WTC11 (cell line): ENCODE results near the gene BEND6. TPM values are rescaled to one million over a fixed set of nuclear protein-coding genes. Genes with fewer than 3 reads are reported as not detected.
A peak's percentile ranks its signal among the peaks of the same experiment; 100 is the strongest.

Experiments
- ATAC-seq: fragments of 200-7000 bp; cut with Tn5 transposase; 2 replicates; pipeline ENCODE4 v1.10.0; 2021; ENCODE audit warnings: mild to moderate bottlenecking, moderate library complexity
- CTCF ChIA-PET: fragments of 300-600 bp; sonication (Branson Sonifier 250); formaldehyde crosslinking; loops from one replicate; lab custom pipeline; 2021; ENCODE audit warnings: antibody characterized with exemption; lab: Charles Lee
- POLR2A ChIA-PET: fragments of 350-600 bp; sonication (Branson Sonifier 250); formaldehyde crosslinking; loops from one replicate; lab custom pipeline; 2021; ENCODE audit warnings: antibody characterized with exemption; lab: Charles Lee
- DNase-seq: peaks from one replicate; pipeline ENCODE4 v3.0.0; 2021; ENCODE audit warnings: low spot score
- H3K27ac Mint-ChIP-seq: 2 replicates; pipeline ENCODE4 v1.8.0; 2021; ENCODE audit warnings: mixed read lengths
- H3K27me3 Mint-ChIP-seq: 2 replicates; pipeline ENCODE4 v1.8.0; 2021; ENCODE audit warnings: low read depth, mild to moderate bottlenecking, moderate library complexity, mixed read lengths
- H3K36me3 Mint-ChIP-seq: 2 replicates; pipeline ENCODE4 v1.8.0; 2021; ENCODE audit warnings: mixed read lengths
- H3K4me1 Mint-ChIP-seq: 2 replicates; pipeline ENCODE4 v1.8.0; 2022; ENCODE audit warnings: mixed read lengths
- H3K4me3 Mint-ChIP-seq: 2 replicates; pipeline ENCODE4 v1.8.0; 2021; ENCODE audit warnings: mild to moderate bottlenecking, moderate library complexity, mixed read lengths
- H3K9me3 Mint-ChIP-seq: 2 replicates; pipeline ENCODE4 v1.8.0; 2021; ENCODE audit warnings: mixed read lengths
- ELF4 ChIP-seq: sonication (generic); formaldehyde crosslinking; IDR thresholded peaks from 2 replicates; pipeline ENCODE4 v1.8.1; 2022; ENCODE audit warnings: low read depth, mild to moderate bottlenecking, moderate library complexity, missing genetic modification reagents
- ESRRA ChIP-seq: sonication (generic); formaldehyde crosslinking; IDR thresholded peaks from 2 replicates; pipeline ENCODE4 v1.8.1; 2022; ENCODE audit warnings: mild to moderate bottlenecking, missing genetic modification reagents, borderline replicate concordance
- GRHL2 ChIP-seq: fragments of 250-450 bp; sonication (Bioruptor Pico); IDR thresholded peaks from 2 replicates; pipeline ENCODE4 v1.8.0; 2022; ENCODE audit warnings: mild to moderate bottlenecking, moderate library complexity; ENCODE audit not compliant: insufficient replicate concordance, severe bottlenecking
- GTF2I ChIP-seq: fragments of 250-450 bp; sonication (Bioruptor Pico); conservative IDR thresholded peaks from 2 replicates; pipeline ENCODE4 v1.4.0; 2021; ENCODE audit warnings: mild to moderate bottlenecking
- HMGA2 ChIP-seq: fragments of 250-450 bp; sonication (Bioruptor Pico); IDR thresholded peaks from 2 replicates; pipeline ENCODE4 v1.4.0; 2021; ENCODE audit warnings: mild to moderate bottlenecking, moderate library complexity
- JUN ChIP-seq: sonication (generic); formaldehyde crosslinking; IDR thresholded peaks from 2 replicates; pipeline ENCODE4 v1.8.0; 2023; ENCODE audit warnings: mild to moderate bottlenecking, missing genetic modification reagents
- KAT7 ChIP-seq: sonication (generic); formaldehyde crosslinking; IDR thresholded peaks from 2 replicates; pipeline ENCODE4 v1.8.1; 2023; ENCODE audit warnings: missing genetic modification reagents, mild to moderate bottlenecking, borderline replicate concordance
- MXD4 ChIP-seq: fragments of 250-450 bp; sonication (Bioruptor Pico); IDR thresholded peaks from 2 replicates; pipeline ENCODE4 v1.8.0; 2021; ENCODE audit warnings: mild to moderate bottlenecking, moderate library complexity, borderline replicate concordance
- NFATC4 ChIP-seq: fragments of 250-450 bp; sonication (Bioruptor Pico); IDR thresholded peaks from 2 replicates; pipeline ENCODE4 v1.9.0; 2021; ENCODE audit warnings: mild to moderate bottlenecking
- NR1H2 ChIP-seq: sonication (generic); formaldehyde crosslinking; IDR thresholded peaks from 2 replicates; pipeline ENCODE4 v1.9.0; 2021; ENCODE audit warnings: mild to moderate bottlenecking, moderate library complexity, missing genetic modification reagents
- PRRX2 ChIP-seq: fragments of 250-450 bp; sonication (Bioruptor Pico); IDR thresholded peaks from 2 replicates; pipeline ENCODE4 v1.8.0; 2021; ENCODE audit warnings: mild to moderate bottlenecking
- RELA ChIP-seq: sonication (generic); formaldehyde crosslinking; IDR thresholded peaks from 2 replicates; pipeline ENCODE4 v1.8.1; 2022; ENCODE audit warnings: missing genetic modification reagents, mild to moderate bottlenecking, borderline replicate concordance
- SOX15 ChIP-seq: fragments of 250-450 bp; sonication (Bioruptor Pico); IDR thresholded peaks from 2 replicates; pipeline ENCODE4 v1.9.0; 2021; ENCODE audit warnings: mild to moderate bottlenecking
- TEAD4 ChIP-seq: sonication (generic); formaldehyde crosslinking; IDR thresholded peaks from 2 replicates; pipeline ENCODE4 v1.8.0; 2022; ENCODE audit warnings: mild to moderate bottlenecking, missing genetic modification reagents
- ZNF416 ChIP-seq: fragments of 250-450 bp; sonication (Bioruptor Pico); IDR thresholded peaks from 2 replicates; pipeline ENCODE4 v1.9.0; 2021; ENCODE audit warnings: mild to moderate bottlenecking, inconsistent platforms
- total RNA-seq: library from RNA; stranded (reverse); gene quantifications from 3 replicates; pipeline ENCODE4 v1.2.3, GENCODE V29; 2021
- TF ChIP-seq, protein P1 (sequence below): fragments of 250-450 bp; sonication (Bioruptor Pico); conservative IDR thresholded peaks from 2 replicates; pipeline ENCODE4 v1.9.0; 2021; ENCODE audit warnings: mild to moderate bottlenecking
- TF ChIP-seq, protein P2 (sequence below): sonication (generic); formaldehyde crosslinking; IDR thresholded peaks from 2 replicates; pipeline ENCODE4 v1.8.1; 2023; ENCODE audit warnings: mild to moderate bottlenecking, missing genetic modification reagents, moderate library complexity
- TF ChIP-seq, protein P3 (sequence below): fragments of 250-450 bp; sonication (Bioruptor Pico); IDR thresholded peaks from 2 replicates; pipeline ENCODE4 v1.9.0; 2021; ENCODE audit warnings: mild to moderate bottlenecking
- TF ChIP-seq, protein P4 (sequence below): sonication (generic); formaldehyde crosslinking; IDR thresholded peaks from 2 replicates; pipeline ENCODE4 v1.8.1; 2022; ENCODE audit warnings: mild to moderate bottlenecking, missing genetic modification reagents, moderate library complexity, borderline replicate concordance
- TF ChIP-seq, protein P5 (sequence below): sonication (generic); formaldehyde crosslinking; IDR thresholded peaks from 2 replicates; pipeline ENCODE4 v1.8.1; 2023; ENCODE audit warnings: mild to moderate bottlenecking, moderate library complexity, missing genetic modification reagents
- TF ChIP-seq, protein P6 (sequence below): fragments of 250-450 bp; sonication (Bioruptor Pico); IDR thresholded peaks from 2 replicates; pipeline ENCODE4 v1.9.0; 2021; ENCODE audit warnings: moderate library complexity, mild to moderate bottlenecking, inconsistent platforms, borderline replicate concordance

The BEND6 gene
- total RNA-seq, 1 experiment from 2014 or later = 1.5 TPM

DNA sequence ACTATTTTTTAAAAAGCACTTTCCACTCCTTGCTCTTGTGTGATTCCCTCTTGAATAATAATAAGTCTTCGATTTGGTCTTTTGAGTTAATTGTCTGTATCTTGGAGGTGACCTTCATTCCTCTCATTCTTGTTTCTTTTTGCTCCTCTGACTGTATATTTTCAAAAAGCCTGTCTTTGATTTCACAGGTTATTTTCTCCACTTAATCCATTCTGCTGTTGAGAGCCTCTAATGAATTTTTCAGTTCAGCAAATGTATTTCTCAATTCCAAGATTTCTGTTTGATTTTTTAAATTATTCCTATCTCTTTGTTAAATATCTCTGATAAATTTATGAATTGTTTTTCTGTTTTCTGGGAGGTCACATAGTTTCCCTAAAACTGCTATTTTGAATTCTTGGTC, 69.9 kb downstream of the BEND6 start:
- peaks cover 56% of the 10 kb centered on the region for H3K4me1 Mint-ChIP-seq
- CTCF ChIA-PET = interaction anchor here (1.3 to 2.4 kb wide), 3 partner anchors 70 to 181 kb away, joined by 3 to 15 read pairs (median 10); partner anchors contain the start of gene BEND6
- no peak for ATAC-seq
- peaks cover 15% of the 10 kb centered on the region for H3K36me3 Mint-ChIP-seq
- POLR2A ChIA-PET = interaction anchor here (0.6 kb wide), 1 partner anchor 148 kb away, joined by 3 read pairs; no protein-coding TSS in a partner anchor
- H3K27me3 Mint-ChIP-seq = peaks cover 22% of the 10 kb centered on the region
- H3K9me3 Mint-ChIP-seq = peaks cover 21% of the 10 kb centered on the region
- TF ChIP-seq MXD4 (CRISPR knock-in tag) (no peak), TEAD4 (no peak), HMGA2 (CRISPR knock-in tag) (no peak), GRHL2 (CRISPR knock-in tag) (no peak), RELA (CRISPR knock-in tag) (no peak), NFATC4 (CRISPR knock-in tag) (no peak), JUN (CRISPR knock-in tag) (no peak), GTF2I (CRISPR knock-in tag) (no peak), ELF4 (CRISPR knock-in tag) (no peak)
- TF ChIP-seq, protein P1, sequence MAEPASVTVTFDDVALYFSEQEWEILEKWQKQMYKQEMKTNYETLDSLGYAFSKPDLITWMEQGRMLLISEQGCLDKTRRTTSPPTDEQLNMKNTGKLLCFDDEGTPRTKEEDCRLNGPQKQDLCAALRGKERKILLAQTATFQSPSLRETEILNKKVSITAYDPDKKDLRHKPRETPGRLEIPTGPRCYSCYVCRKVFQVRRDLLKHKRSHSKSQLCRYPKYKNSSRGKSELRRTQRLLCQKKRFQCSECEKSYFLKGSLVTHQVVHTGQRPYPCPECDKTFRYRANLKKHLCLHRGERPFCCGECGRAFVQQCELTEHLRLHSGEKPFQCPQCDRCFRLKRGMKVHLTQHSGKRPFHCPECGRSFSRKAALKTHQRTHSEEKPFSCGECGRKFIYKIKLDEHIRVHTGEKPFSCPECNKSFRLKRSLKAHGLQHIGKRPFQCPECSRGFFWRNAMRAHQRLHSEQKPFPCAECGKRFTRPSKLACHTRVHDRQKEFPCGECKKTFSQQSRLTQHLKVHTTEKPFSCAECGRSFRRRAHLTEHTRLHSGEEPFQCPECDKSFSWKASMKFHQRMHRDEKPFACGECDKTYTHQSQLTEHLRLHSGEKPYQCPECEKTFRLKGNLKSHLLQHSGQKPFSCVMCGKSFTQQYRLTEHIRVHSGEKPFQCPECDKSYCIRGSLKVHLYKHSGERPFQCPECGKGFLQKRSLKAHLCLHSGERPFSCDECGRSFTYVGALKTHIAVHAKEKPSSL (CRISPR knock-in tag) = no peak
- TF ChIP-seq, protein P2, sequence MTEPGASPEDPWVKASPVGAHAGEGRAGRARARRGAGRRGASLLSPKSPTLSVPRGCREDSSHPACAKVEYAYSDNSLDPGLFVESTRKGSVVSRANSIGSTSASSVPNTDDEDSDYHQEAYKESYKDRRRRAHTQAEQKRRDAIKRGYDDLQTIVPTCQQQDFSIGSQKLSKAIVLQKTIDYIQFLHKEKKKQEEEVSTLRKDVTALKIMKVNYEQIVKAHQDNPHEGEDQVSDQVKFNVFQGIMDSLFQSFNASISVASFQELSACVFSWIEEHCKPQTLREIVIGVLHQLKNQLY (CRISPR knock-in tag) = no peak
- TF ChIP-seq, all 79 proteins: peak for 0
- DNase-seq = no peak
- no peak overlapping the region for H3K4me3 Mint-ChIP-seq
- H3K27ac Mint-ChIP-seq = peak overlapping the region; percentile 77

DNA sequence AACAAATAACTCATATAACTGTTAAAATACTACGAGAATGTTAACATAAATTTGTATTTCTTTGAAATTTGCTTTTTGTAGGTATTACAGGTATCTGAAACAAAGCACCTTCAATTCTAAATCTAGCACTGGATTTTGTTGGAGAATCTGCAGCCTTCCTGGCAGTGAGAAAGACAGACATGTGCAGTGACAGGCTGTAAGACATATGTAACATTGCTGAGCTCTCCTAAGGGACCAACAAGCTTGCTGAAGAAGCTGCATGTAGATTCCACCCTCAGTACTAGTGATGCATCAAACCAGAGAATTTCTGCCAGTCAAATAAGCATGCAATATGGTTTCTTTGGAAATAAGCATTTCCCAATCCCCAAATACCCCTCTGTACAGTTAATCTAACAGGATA, 71.1 kb downstream of the BEND6 start:
- ChIA-PET CTCF (no interaction called here), POLR2A (no interaction called here)
- ATAC-seq (no peak), DNase-seq (no peak)
- peaks cover 56% of the 10 kb centered on the region for H3K4me1 Mint-ChIP-seq
- H3K27me3 Mint-ChIP-seq = peaks cover 25% of the 10 kb centered on the region
- peaks cover 21% of the 10 kb centered on the region for H3K9me3 Mint-ChIP-seq
- TF ChIP-seq, protein P3, sequence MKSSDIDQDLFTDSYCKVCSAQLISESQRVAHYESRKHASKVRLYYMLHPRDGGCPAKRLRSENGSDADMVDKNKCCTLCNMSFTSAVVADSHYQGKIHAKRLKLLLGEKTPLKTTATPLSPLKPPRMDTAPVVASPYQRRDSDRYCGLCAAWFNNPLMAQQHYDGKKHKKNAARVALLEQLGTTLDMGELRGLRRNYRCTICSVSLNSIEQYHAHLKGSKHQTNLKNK (CRISPR knock-in tag) = no peak
- TF ChIP-seq GTF2I (CRISPR knock-in tag) (no peak), ESRRA (no peak), PRRX2 (CRISPR knock-in tag) (no peak), KAT7 (CRISPR knock-in tag) (no peak), NR1H2 (CRISPR knock-in tag) (no peak)
- no peak overlapping the region for H3K4me3 Mint-ChIP-seq
- no peak overlapping the region for H3K27ac Mint-ChIP-seq
- peaks cover 15% of the 10 kb centered on the region for H3K36me3 Mint-ChIP-seq

DNA sequence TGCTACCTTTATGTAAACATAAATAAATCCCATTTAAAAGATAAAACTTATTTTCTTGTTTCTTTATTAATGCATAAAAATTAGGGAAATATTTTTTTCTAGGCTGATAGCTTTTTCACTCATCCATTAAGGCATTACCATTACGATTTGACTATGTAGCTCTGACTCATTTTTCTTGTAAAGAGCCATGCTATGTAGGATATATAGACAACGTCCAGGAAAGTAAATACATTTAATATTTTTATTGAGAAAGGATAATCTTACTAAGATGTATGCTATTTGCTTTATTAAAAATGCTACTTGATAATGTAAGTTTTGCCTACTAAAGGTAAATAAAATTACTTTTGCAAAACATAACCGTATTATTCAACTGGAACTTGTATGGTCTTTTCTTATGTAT, 72.4 kb downstream of the BEND6 start:
- DNase-seq = no peak
- H3K36me3 Mint-ChIP-seq = peaks cover 15% of the 10 kb centered on the region
- CTCF ChIA-PET = no interaction called here
- no peak for TF ChIP-seq ZNF416 (CRISPR knock-in tag)
- H3K27ac Mint-ChIP-seq = no peak overlapping the region
- H3K27me3 Mint-ChIP-seq = peaks cover 25% of the 10 kb centered on the region
- POLR2A ChIA-PET = no interaction called here
- peaks cover 21% of the 10 kb centered on the region for H3K9me3 Mint-ChIP-seq
- no peak overlapping the region for H3K4me3 Mint-ChIP-seq
- H3K4me1 Mint-ChIP-seq = peaks cover 62% of the 10 kb centered on the region
- no peak for ATAC-seq

DNA sequence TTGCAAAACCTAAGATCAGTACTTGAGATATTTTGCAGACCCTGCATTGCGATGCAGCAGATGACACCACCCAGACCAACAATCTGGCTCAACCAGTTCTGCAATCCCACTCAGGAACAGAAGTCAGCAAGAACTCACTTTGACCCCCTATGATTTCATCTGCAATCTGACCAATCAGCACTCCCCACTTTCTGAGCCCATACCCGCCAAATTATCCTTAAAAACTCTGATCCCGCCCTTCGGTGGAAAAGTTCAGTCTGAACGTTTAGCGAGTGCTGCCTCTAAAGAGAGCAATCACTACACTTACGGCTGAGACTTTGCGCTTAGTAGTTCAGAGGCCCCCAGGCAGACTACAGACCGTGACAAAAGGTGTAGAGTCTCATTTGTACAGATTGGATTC, 74.3 kb downstream of the BEND6 start:
- peaks cover 20% of the 10 kb centered on the region for H3K27me3 Mint-ChIP-seq
- TF ChIP-seq SOX15 = no peak
- TF ChIP-seq, protein P4, sequence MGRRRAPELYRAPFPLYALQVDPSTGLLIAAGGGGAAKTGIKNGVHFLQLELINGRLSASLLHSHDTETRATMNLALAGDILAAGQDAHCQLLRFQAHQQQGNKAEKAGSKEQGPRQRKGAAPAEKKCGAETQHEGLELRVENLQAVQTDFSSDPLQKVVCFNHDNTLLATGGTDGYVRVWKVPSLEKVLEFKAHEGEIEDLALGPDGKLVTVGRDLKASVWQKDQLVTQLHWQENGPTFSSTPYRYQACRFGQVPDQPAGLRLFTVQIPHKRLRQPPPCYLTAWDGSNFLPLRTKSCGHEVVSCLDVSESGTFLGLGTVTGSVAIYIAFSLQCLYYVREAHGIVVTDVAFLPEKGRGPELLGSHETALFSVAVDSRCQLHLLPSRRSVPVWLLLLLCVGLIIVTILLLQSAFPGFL (CRISPR knock-in tag) = no peak
- TF ChIP-seq, protein P5, sequence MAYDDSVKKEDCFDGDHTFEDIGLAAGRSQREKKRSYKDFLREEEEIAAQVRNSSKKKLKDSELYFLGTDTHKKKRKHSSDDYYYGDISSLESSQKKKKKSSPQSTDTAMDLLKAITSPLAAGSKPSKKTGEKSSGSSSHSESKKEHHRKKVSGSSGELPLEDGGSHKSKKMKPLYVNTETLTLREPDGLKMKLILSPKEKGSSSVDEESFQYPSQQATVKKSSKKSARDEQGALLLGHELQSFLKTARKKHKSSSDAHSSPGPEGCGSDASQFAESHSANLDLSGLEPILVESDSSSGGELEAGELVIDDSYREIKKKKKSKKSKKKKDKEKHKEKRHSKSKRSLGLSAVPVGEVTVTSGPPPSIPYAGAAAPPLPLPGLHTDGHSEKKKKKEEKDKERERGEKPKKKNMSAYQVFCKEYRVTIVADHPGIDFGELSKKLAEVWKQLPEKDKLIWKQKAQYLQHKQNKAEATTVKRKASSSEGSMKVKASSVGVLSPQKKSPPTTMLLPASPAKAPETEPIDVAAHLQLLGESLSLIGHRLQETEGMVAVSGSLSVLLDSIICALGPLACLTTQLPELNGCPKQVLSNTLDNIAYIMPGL (CRISPR knock-in tag) = no peak
- TF ChIP-seq, protein P6, sequence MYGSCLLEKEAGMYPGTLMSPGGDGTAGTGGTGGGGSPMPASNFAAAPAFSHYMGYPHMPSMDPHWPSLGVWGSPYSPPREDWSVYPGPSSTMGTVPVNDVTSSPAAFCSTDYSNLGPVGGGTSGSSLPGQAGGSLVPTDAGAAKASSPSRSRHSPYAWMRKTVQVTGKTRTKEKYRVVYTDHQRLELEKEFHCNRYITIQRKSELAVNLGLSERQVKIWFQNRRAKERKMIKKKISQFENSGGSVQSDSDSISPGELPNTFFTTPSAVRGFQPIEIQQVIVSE (CRISPR knock-in tag) = no peak
- H3K4me3 Mint-ChIP-seq = no peak overlapping the region
- peaks cover 43% of the 10 kb centered on the region for H3K4me1 Mint-ChIP-seq
- ATAC-seq = no peak
- no peak for DNase-seq
- peaks cover 13% of the 10 kb centered on the region for H3K36me3 Mint-ChIP-seq
- H3K27ac Mint-ChIP-seq = 0 out of 2 replicates have a peak overlapping the region, but pooled peaks have one; percentile 21
- ChIA-PET CTCF (no interaction called here), POLR2A (interaction anchor here (0.6 kb wide), 1 partner anchor 816 kb away, joined by 3 read pairs; no protein-coding TSS in a partner anchor)
- peaks cover 16% of the 10 kb centered on the region for H3K9me3 Mint-ChIP-seq
